Endothelial cell of umbilical vein (primary cell): ENCODE measurements around the gene HEPHL1. TPM values are rescaled to one million over a fixed set of nuclear protein-coding genes. Genes with fewer than 3 reads are reported as not detected.

Source experiments
- BruUV-seq: library from RNA; stranded (reverse); fragments of 400-500 nt; replicated peaks from 2 replicates; lab custom pipeline; 2021; lab: Mats Ljungman, UMichigan
- CTCF ChIA-PET: fragments of 300-600, 350-600 bp; sonication (Branson Sonifier 250); formaldehyde crosslinking; loops from one replicate; lab custom pipeline; 2021; ENCODE audit warnings: antibody characterized with exemption, inconsistent platforms; lab: Charles Lee
- POLR2A ChIA-PET: fragments of 300-600, 350-600 bp; sonication (Branson Sonifier 250); formaldehyde crosslinking; loops from one replicate; lab custom pipeline; 2021; ENCODE audit warnings: antibody characterized with exemption, inconsistent platforms; lab: Charles Lee
- DNase-seq: peaks from one replicate; pipeline ENCODE4 v3.0.0-alpha.2; 2011; ENCODE audit warnings: low read depth, low spot score
- FAIRE-seq: peaks from 2 replicates; lab custom pipeline; 2011; peaks lifted over from hg19 to GRCh38; lab: Jason Lieb, UNC
- H2AFZ ChIP-seq: 2 replicates; pipeline ENCODE4 v1.6.0; 2012; ENCODE audit warnings: low read depth, low read length, control low read depth, inconsistent platforms
- H3K27ac ChIP-seq: 2 replicates; pipeline ENCODE4 v1.5.1; 2011; ENCODE audit warnings: low read depth, mild to moderate bottlenecking, control low read depth, low read length, moderate library complexity; ENCODE audit not compliant: insufficient read depth
- H3K27me3 ChIP-seq, 2 experiments: 2 replicates each; pipeline versions ENCODE4 v1.6.0 to v1.6.1; 2011; ENCODE audit warnings: low read length in 2 of 2, mixed read lengths in 1 of 2; ENCODE audit not compliant: control insufficient read depth in 2 of 2, insufficient read depth in 2 of 2
- H3K36me3 ChIP-seq, 2 experiments: 2 replicates in 1 of 2; 3 replicates in 1 of 2; pipeline ENCODE4 v1.5.1; 2011; ENCODE audit warnings: low read length in 2 of 2, mild to moderate bottlenecking in 1 of 2, moderate library complexity in 1 of 2; ENCODE audit not compliant: control insufficient read depth in 2 of 2, insufficient read depth in 2 of 2; ENCODE audit errors: extremely low read depth in 1 of 2
- H3K4me1 ChIP-seq: 3 replicates; pipeline ENCODE4 v1.5.1; 2011; ENCODE audit warnings: mild to moderate bottlenecking, low read length; ENCODE audit not compliant: control insufficient read depth, insufficient read depth; ENCODE audit errors: extremely low read depth
- H3K4me2 ChIP-seq: 2 replicates; pipeline ENCODE4 v1.6.1; 2011; ENCODE audit warnings: low read length, control low read depth, mixed read lengths; ENCODE audit not compliant: insufficient read depth
- H3K4me3 ChIP-seq, 3 experiments: fragments of 200-600 bp in 1 of 3; sonication (generic), shearing (Covaris generic) in 1 of 3; replicated peaks in 1 of 3; 2 replicates each; pipeline ENCODE4 v1.5.1; 2011 to 2016; ENCODE audit warnings: control low read depth in 3 of 3, low read length in 3 of 3, mild to moderate bottlenecking in 2 of 3, inconsistent platforms in 1 of 3, low read depth in 1 of 3, moderate library complexity in 1 of 3; ENCODE audit not compliant: insufficient read depth in 1 of 3
- H3K79me2 ChIP-seq: 2 replicates; pipeline ENCODE4 v1.6.0; 2012; ENCODE audit warnings: low read length, inconsistent platforms; ENCODE audit not compliant: control insufficient read depth, insufficient read depth
- H3K9ac ChIP-seq: replicated peaks from 2 replicates; pipeline ENCODE3; 2011; ENCODE audit warnings: low read length, control low read depth; ENCODE audit not compliant: insufficient read depth; ENCODE audit errors: extremely low read depth
- H3K9me1 ChIP-seq: replicated peaks from 3 replicates; pipeline ENCODE4 v1.6.0; 2011; ENCODE audit warnings: mild to moderate bottlenecking, low read length; ENCODE audit not compliant: control insufficient read depth, insufficient read depth; ENCODE audit errors: extremely low read depth
- H3K9me3 ChIP-seq: replicated peaks from 2 replicates; pipeline ENCODE4 v1.5.1; 2012; ENCODE audit warnings: low read length, inconsistent platforms; ENCODE audit not compliant: control insufficient read depth, insufficient read depth
- H4K20me1 ChIP-seq: replicated peaks from 2 replicates; pipeline ENCODE3; 2011; ENCODE audit warnings: mild to moderate bottlenecking, low read length; ENCODE audit not compliant: control insufficient read depth, insufficient read depth; ENCODE audit errors: extremely low read depth
- EZH2 ChIP-seq: IDR thresholded peaks from 2 replicates; pipeline ENCODE4 v1.6.1; 2012; ENCODE audit warnings: borderline replicate concordance, low read depth, mild to moderate bottlenecking, moderate library complexity, low read length, inconsistent platforms; ENCODE audit not compliant: severe bottlenecking
- FOS ChIP-seq: IDR thresholded peaks from 2 replicates; pipeline ENCODE4 v1.6.1; 2011; ENCODE audit warnings: mild to moderate bottlenecking, low read length, moderate library complexity, borderline replicate concordance; ENCODE audit not compliant: insufficient read depth
- GATA2 ChIP-seq: IDR thresholded peaks from 2 replicates; pipeline ENCODE4 v1.7.0; 2011; ENCODE audit warnings: low read depth, mild to moderate bottlenecking, moderate library complexity, mixed read lengths, low read length; ENCODE audit not compliant: insufficient read length, insufficient read depth
- JUN ChIP-seq: IDR thresholded peaks from 2 replicates; pipeline ENCODE4 v1.6.1; 2011; ENCODE audit warnings: borderline replicate concordance, low read depth; ENCODE audit not compliant: insufficient read length, insufficient read depth
- MYC ChIP-seq: IDR thresholded peaks from one replicate; pipeline ENCODE4 v1.6.1; 2011; ENCODE audit warnings: mild to moderate bottlenecking, low read depth, low read length
- POLR2A ChIP-seq: IDR thresholded peaks from 2 replicates; pipeline ENCODE4 v1.6.1; 2012; ENCODE audit warnings: low read depth, mild to moderate bottlenecking, control low read depth, low read length
- POLR2AphosphoS5 ChIP-seq: IDR thresholded peaks from 2 replicates; pipeline ENCODE4 v1.6.1; 2012; ENCODE audit warnings: low read depth, mild to moderate bottlenecking, control low read depth, low read length, moderate library complexity; ENCODE audit not compliant: insufficient read depth
- dilution Hi-C: fragments of 300-500 bp; cut with MboI; formaldehyde crosslinking; loops from one replicate; pipeline ENCODE4 v1.15.0; 2019; ENCODE audit warnings: low sequenced_read_pairs; ENCODE audit not compliant: extremely low pct_ligation_motif_present
- intact Hi-C: fragments of 100-400 bp; cut with micrococcal nuclease; formaldehyde crosslinking; loops from one replicate; pipeline ENCODE4 v1.10.0; 2022
- polyA plus RNA-seq, 4 experiments: library from polyadenylated mRNA; depleted of rRNA in 3 of 4; stranded (reverse) in 3 of 4; unstranded in 1 of 4; fragments of >200 nt; gene quantifications; 2 replicates each; pipeline versions ENCODE4 v1.2.1 to v1.2.3, GENCODE V29; 2011 to 2012; ENCODE audit warnings: missing spikeins in 1 of 4
- total RNA-seq: library from RNA; stranded (reverse); gene quantifications from 2 replicates; pipeline ENCODE4 v1.2.3, GENCODE V29; 2021
- TF ChIP-seq, protein P1 (sequence below): IDR thresholded peaks from 2 replicates; pipeline ENCODE4 v1.6.1; 2011; ENCODE audit not compliant: insufficient read depth, insufficient read length
- TF ChIP-seq, protein P2 (sequence below), 2 donors: IDR thresholded peaks; 1 replicate in 1 of 2; 2 replicates in 1 of 2; pipeline ENCODE4 v1.5.1; 2011; ENCODE audit warnings: low read length in 2 of 2, mild to moderate bottlenecking in 2 of 2, moderate library complexity in 2 of 2, control low read depth in 1 of 2, inconsistent platforms in 1 of 2, low read depth in 1 of 2; ENCODE audit not compliant: insufficient read depth in 1 of 2; ENCODE audit errors: extremely low read depth in 1 of 2

HEPHL1 gene
- total and polyA plus RNA-seq, 2 donors (not counting 3 experiments of a cell fraction or from before 2014, with no cell fraction given), result not detected

- no peaks in the 10 kb centered on the region for H3K27me3 ChIP-seq
- dilution Hi-C loops, result no loop called here
- no peak overlapping the region for H3K4me2 ChIP-seq
- no TSS peak for BruUV-seq
- no peaks in the 10 kb centered on the region for H3K4me1 ChIP-seq
- POLR2A ChIA-PET, result no interaction called here
- FAIRE-seq (no peak), DNase-seq (no peak)
- H3K27ac ChIP-seq, result no peak overlapping the region
- no peak overlapping the region for H3K4me3 ChIP-seq
- H2AFZ ChIP-seq, result no peak overlapping the region
- TF ChIP-seq POLR2A (no peak), FOS (no peak), EZH2 (no peak), MYC (no peak)
- TF ChIP-seq, protein P1, sequence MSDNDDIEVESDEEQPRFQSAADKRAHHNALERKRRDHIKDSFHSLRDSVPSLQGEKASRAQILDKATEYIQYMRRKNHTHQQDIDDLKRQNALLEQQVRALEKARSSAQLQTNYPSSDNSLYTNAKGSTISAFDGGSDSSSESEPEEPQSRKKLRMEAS, result no peak
- no peaks in the 10 kb centered on the region for H3K36me3 ChIP-seq
- H4K20me1 ChIP-seq, result no peaks in the 10 kb centered on the region
- no peaks in the 10 kb centered on the region for H3K9me1 ChIP-seq
- intact Hi-C loops, result no loop called here
- H3K9me3 ChIP-seq, result no peaks in the 10 kb centered on the region
- no peaks in the 10 kb centered on the region for H3K79me2 ChIP-seq
- CTCF ChIA-PET, result no interaction called here
- H3K9ac ChIP-seq, result no peak overlapping the region
These were observed 68.2 kb downstream of the HEPHL1 start for GRCh38 chr11:94089341-94089740.

DNA sequence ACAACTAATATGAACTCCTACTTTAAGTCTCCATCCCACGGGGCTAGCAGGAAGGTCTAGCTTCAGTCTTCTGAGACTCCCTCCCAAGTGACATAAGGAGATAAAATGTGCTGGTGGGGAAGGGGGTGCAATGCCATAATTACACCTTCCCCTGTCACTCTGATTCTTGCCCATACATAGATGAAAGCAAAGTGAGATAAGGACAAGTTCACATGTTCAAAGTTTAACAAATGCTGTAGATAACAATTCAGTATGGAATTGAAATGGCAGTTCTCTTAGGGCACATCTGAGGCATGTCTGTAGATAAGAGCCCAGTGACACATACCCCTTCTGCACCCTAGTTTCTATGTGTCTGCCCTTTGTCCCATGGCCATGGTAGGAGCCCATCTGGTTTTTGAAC, 69.2 kb downstream of the HEPHL1 start:
- Histone ChIP-seq H3K9ac (no peak overlapping the region), H3K9me1 (no peaks in the 10 kb centered on the region), H3K9me3 (no peaks in the 10 kb centered on the region), H3K79me2 (no peaks in the 10 kb centered on the region), H3K4me2 (no peak overlapping the region), H3K4me3 (no peak overlapping the region), H3K4me1 (no peaks in the 10 kb centered on the region), H3K36me3 (no peaks in the 10 kb centered on the region), H3K27ac (no peak overlapping the region), H3K27me3 (no peaks in the 10 kb centered on the region), H4K20me1 (no peaks in the 10 kb centered on the region), H2AFZ (no peak overlapping the region)
- ChIA-PET POLR2A (no interaction called here), CTCF (no interaction called here)
- DNase-seq (no peak), FAIRE-seq (no peak)
- TF ChIP-seq EZH2 (no peak), POLR2AphosphoS5 (no peak), FOS (no peak), GATA2 (no peak), POLR2A (no peak), MYC (no peak), JUN (no peak)
- TF ChIP-seq, protein P1, result no peak
- TF ChIP-seq, protein P2, sequence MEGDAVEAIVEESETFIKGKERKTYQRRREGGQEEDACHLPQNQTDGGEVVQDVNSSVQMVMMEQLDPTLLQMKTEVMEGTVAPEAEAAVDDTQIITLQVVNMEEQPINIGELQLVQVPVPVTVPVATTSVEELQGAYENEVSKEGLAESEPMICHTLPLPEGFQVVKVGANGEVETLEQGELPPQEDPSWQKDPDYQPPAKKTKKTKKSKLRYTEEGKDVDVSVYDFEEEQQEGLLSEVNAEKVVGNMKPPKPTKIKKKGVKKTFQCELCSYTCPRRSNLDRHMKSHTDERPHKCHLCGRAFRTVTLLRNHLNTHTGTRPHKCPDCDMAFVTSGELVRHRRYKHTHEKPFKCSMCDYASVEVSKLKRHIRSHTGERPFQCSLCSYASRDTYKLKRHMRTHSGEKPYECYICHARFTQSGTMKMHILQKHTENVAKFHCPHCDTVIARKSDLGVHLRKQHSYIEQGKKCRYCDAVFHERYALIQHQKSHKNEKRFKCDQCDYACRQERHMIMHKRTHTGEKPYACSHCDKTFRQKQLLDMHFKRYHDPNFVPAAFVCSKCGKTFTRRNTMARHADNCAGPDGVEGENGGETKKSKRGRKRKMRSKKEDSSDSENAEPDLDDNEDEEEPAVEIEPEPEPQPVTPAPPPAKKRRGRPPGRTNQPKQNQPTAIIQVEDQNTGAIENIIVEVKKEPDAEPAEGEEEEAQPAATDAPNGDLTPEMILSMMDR (IDR thresholded peaks at IDR 0.05; ENCODE audit: extremely low read depth in 1 of 2, insufficient read depth in 1 of 2, low read depth in 1 of 2, low read length in 2 of 2), result no peak
- BruUV-seq, result no TSS peak
- intact Hi-C loops (no loop called here), dilution Hi-C loops (no loop called here)
